WTC11 (cell line): ENCODE results near the gene GLYATL1B. TPM values are rescaled to one million over a fixed set of nuclear protein-coding genes. Genes with fewer than 3 reads are reported as not detected.

Experiments
- ATAC-seq: fragments of 200-7000 bp; cut with Tn5 transposase; 2 replicates; pipeline ENCODE4 v1.10.0; 2021; ENCODE audit warnings: mild to moderate bottlenecking, moderate library complexity
- CTCF ChIA-PET: fragments of 300-600 bp; sonication (Branson Sonifier 250); formaldehyde crosslinking; loops from one replicate; lab custom pipeline; 2021; ENCODE audit warnings: antibody characterized with exemption; lab: Charles Lee
- POLR2A ChIA-PET: fragments of 350-600 bp; sonication (Branson Sonifier 250); formaldehyde crosslinking; loops from one replicate; lab custom pipeline; 2021; ENCODE audit warnings: antibody characterized with exemption; lab: Charles Lee
- DNase-seq: peaks from one replicate; pipeline ENCODE4 v3.0.0; 2021; ENCODE audit warnings: low spot score
- H3K27ac Mint-ChIP-seq: 2 replicates; pipeline ENCODE4 v1.8.0; 2021; ENCODE audit warnings: mixed read lengths
- H3K27me3 Mint-ChIP-seq: 2 replicates; pipeline ENCODE4 v1.8.0; 2021; ENCODE audit warnings: low read depth, mild to moderate bottlenecking, moderate library complexity, mixed read lengths
- H3K36me3 Mint-ChIP-seq: 2 replicates; pipeline ENCODE4 v1.8.0; 2021; ENCODE audit warnings: mixed read lengths
- H3K4me1 Mint-ChIP-seq: 2 replicates; pipeline ENCODE4 v1.8.0; 2022; ENCODE audit warnings: mixed read lengths
- H3K4me3 Mint-ChIP-seq: 2 replicates; pipeline ENCODE4 v1.8.0; 2021; ENCODE audit warnings: mild to moderate bottlenecking, moderate library complexity, mixed read lengths
- H3K9me3 Mint-ChIP-seq: 2 replicates; pipeline ENCODE4 v1.8.0; 2021; ENCODE audit warnings: mixed read lengths
- ATF1 ChIP-seq: sonication (generic); formaldehyde crosslinking; IDR thresholded peaks from 2 replicates; pipeline ENCODE4 v1.8.1; 2023; ENCODE audit warnings: mild to moderate bottlenecking, moderate library complexity, missing genetic modification reagents
- ATF3 ChIP-seq: sonication (generic); formaldehyde crosslinking; conservative IDR thresholded peaks from 2 replicates; pipeline ENCODE4 v1.8.1; 2022; ENCODE audit warnings: mild to moderate bottlenecking, missing genetic modification reagents
- CBFB ChIP-seq: sonication (generic); formaldehyde crosslinking; IDR thresholded peaks from 2 replicates; pipeline ENCODE4 v1.8.1; 2022; ENCODE audit warnings: mild to moderate bottlenecking, low read depth, missing genetic modification reagents
- CDX4 ChIP-seq: fragments of 250-450 bp; sonication (Bioruptor Pico); IDR thresholded peaks from 2 replicates; pipeline ENCODE4 v1.9.0; 2021; ENCODE audit warnings: moderate library complexity, mild to moderate bottlenecking, inconsistent platforms, borderline replicate concordance
- CREB1 ChIP-seq: sonication (generic); formaldehyde crosslinking; IDR thresholded peaks from 2 replicates; pipeline ENCODE4 v1.8.0; 2023; ENCODE audit warnings: mild to moderate bottlenecking, missing genetic modification reagents
- CTCF ChIP-seq: fragments of 200-600 bp; IDR thresholded peaks from 2 replicates; pipeline ENCODE4 v1.8.0; 2022; ENCODE audit warnings: antibody characterized with exemption
- ELF4 ChIP-seq: sonication (generic); formaldehyde crosslinking; IDR thresholded peaks from 2 replicates; pipeline ENCODE4 v1.8.1; 2022; ENCODE audit warnings: low read depth, mild to moderate bottlenecking, moderate library complexity, missing genetic modification reagents
- ESRRA ChIP-seq: sonication (generic); formaldehyde crosslinking; IDR thresholded peaks from 2 replicates; pipeline ENCODE4 v1.8.1; 2022; ENCODE audit warnings: mild to moderate bottlenecking, missing genetic modification reagents, borderline replicate concordance
- FOXK1 ChIP-seq: sonication (generic); formaldehyde crosslinking; IDR thresholded peaks from 2 replicates; pipeline ENCODE4 v1.8.0; 2022; ENCODE audit warnings: mild to moderate bottlenecking, moderate library complexity, missing genetic modification reagents
- HMGXB4 ChIP-seq: sonication (generic); formaldehyde crosslinking; IDR thresholded peaks from 2 replicates; pipeline ENCODE4 v1.8.1; 2023; ENCODE audit warnings: mild to moderate bottlenecking, moderate library complexity, missing genetic modification reagents
- IRF2 ChIP-seq: sonication (generic); formaldehyde crosslinking; IDR thresholded peaks from 2 replicates; pipeline ENCODE4 v1.8.0; 2022; ENCODE audit warnings: low read depth, missing genetic modification reagents, borderline replicate concordance
- JAZF1 ChIP-seq: fragments of 250-450 bp; sonication (Bioruptor Pico); IDR thresholded peaks from 2 replicates; pipeline ENCODE4 v1.9.0; 2021; ENCODE audit warnings: moderate library complexity, mild to moderate bottlenecking, inconsistent platforms
- KAT7 ChIP-seq: sonication (generic); formaldehyde crosslinking; IDR thresholded peaks from 2 replicates; pipeline ENCODE4 v1.8.1; 2023; ENCODE audit warnings: missing genetic modification reagents, mild to moderate bottlenecking, borderline replicate concordance
- MYBL2 ChIP-seq: sonication (generic); formaldehyde crosslinking; IDR thresholded peaks from 2 replicates; pipeline ENCODE4 v1.8.1; 2023; ENCODE audit warnings: mild to moderate bottlenecking, moderate library complexity, missing genetic modification reagents
- SOX15 ChIP-seq: fragments of 250-450 bp; sonication (Bioruptor Pico); IDR thresholded peaks from 2 replicates; pipeline ENCODE4 v1.9.0; 2021; ENCODE audit warnings: mild to moderate bottlenecking
- SP1 ChIP-seq: sonication (generic); formaldehyde crosslinking; conservative IDR thresholded peaks from 2 replicates; pipeline ENCODE4 v1.8.1; 2022; ENCODE audit warnings: missing genetic modification reagents
- STAT6 ChIP-seq: sonication (generic); formaldehyde crosslinking; conservative IDR thresholded peaks from 2 replicates; pipeline ENCODE4 v1.8.1; 2023; ENCODE audit warnings: mild to moderate bottlenecking, low read depth, missing genetic modification reagents, moderate library complexity
- ZBTB21 ChIP-seq: sonication (generic); formaldehyde crosslinking; IDR thresholded peaks from 2 replicates; pipeline ENCODE4 v1.8.1; 2023; ENCODE audit warnings: mild to moderate bottlenecking, missing genetic modification reagents, borderline replicate concordance
- ZNF317 ChIP-seq: sonication (generic); formaldehyde crosslinking; IDR thresholded peaks from 2 replicates; pipeline ENCODE4 v1.8.1; 2023; ENCODE audit warnings: low read depth, mild to moderate bottlenecking, moderate library complexity, missing genetic modification reagents, borderline replicate concordance
- ZNF423 ChIP-seq: fragments of 250-450 bp; sonication (Bioruptor Pico); IDR thresholded peaks from 2 replicates; pipeline ENCODE4 v2.1.2; 2022; ENCODE audit warnings: mild to moderate bottlenecking, moderate library complexity
- ZNF425 ChIP-seq: fragments of 250-450 bp; sonication (Bioruptor Pico); conservative IDR thresholded peaks from 2 replicates; pipeline ENCODE4 v1.9.0; 2021; ENCODE audit warnings: mild to moderate bottlenecking
- ZNF532 ChIP-seq: fragments of 250-450 bp; sonication (Bioruptor Pico); IDR thresholded peaks from 2 replicates; pipeline ENCODE4 v1.9.0; 2021; ENCODE audit warnings: mild to moderate bottlenecking, borderline replicate concordance
- total RNA-seq: library from RNA; stranded (reverse); gene quantifications from 3 replicates; pipeline ENCODE4 v1.2.3, GENCODE V29; 2021

GLYATL1B gene
- total RNA-seq, 1 experiment from 2014 or later: not detected

- POLR2A ChIA-PET: interaction anchor here (0.8 to 1.6 kb wide), 2 partner anchors 29 to 172 kb away, joined by 3 to 4 read pairs; partner anchors contain the start of gene FAM111B
- no peak overlapping the region for H3K27ac Mint-ChIP-seq
- ATAC-seq: peak; percentile 100
- CTCF ChIA-PET: interaction anchor here (0.6 to 2.7 kb wide), 65 partner anchors 9 to 612 kb away, joined by 3 to 92 read pairs (median 5); partner anchors contain the start of genes DTX4, FAM111B and OR5A1
- peak overlapping the region; percentile 59 for H3K4me3 Mint-ChIP-seq
- H3K9me3 Mint-ChIP-seq: peaks cover 36% of the 10 kb centered on the region
- H3K27me3 Mint-ChIP-seq: peaks cover 6% of the 10 kb centered on the region; the same call in 1 of the 2 replicates
- peak; percentile 93 for DNase-seq
- peaks cover 46% of the 10 kb centered on the region for H3K36me3 Mint-ChIP-seq
- peaks cover 2% of the 10 kb centered on the region; the same call in 1 of the 2 replicates for H3K4me1 Mint-ChIP-seq
- no peak for TF ChIP-seq IRF2 (CRISPR knock-in tag)
- peak; percentile 51; the same call in 1 of the 2 replicates for TF ChIP-seq SP1
- no peak for TF ChIP-seq ZNF317
- TF ChIP-seq CDX4 (CRISPR knock-in tag): no peak
- no peak for TF ChIP-seq ZNF425
- TF ChIP-seq ZBTB21 (CRISPR knock-in tag): no peak
- TF ChIP-seq SOX15: no peak
- TF ChIP-seq ELF4 (CRISPR knock-in tag): no peak
- peak; percentile 92 for TF ChIP-seq CTCF
- TF ChIP-seq ZNF532 (CRISPR knock-in tag): no peak
- TF ChIP-seq ATF1: no peak
- TF ChIP-seq KAT7 (CRISPR knock-in tag): no peak
- TF ChIP-seq STAT6 (CRISPR knock-in tag): no peak
- no peak for TF ChIP-seq ATF3 (CRISPR knock-in tag)
- no peak for TF ChIP-seq ZNF423 (CRISPR knock-in tag)
- TF ChIP-seq CREB1 (CRISPR knock-in tag): no peak
- TF ChIP-seq JAZF1: no peak
- TF ChIP-seq CBFB (CRISPR knock-in tag): no peak
- no peak for TF ChIP-seq ESRRA
- TF ChIP-seq FOXK1 (CRISPR knock-in tag): no peak
- TF ChIP-seq MYBL2 (CRISPR knock-in tag): no peak
- TF ChIP-seq HMGXB4 (CRISPR knock-in tag): 0 out of 2 replicates have a peak, but pooled peaks have one; percentile 33
These were observed 49.7 kb downstream of the GLYATL1B start for GRCh38 chr11:59135648-59136461.
